ELF-1 (cell line): ENCODE data around the gene BGLAP.

Experiments
- DNase-seq: peaks from one replicate; pipeline ENCODE4 v3.0.0-alpha.2; 2016; ENCODE audit warnings: low read depth, low spot score

Gene BGLAP

DNA sequence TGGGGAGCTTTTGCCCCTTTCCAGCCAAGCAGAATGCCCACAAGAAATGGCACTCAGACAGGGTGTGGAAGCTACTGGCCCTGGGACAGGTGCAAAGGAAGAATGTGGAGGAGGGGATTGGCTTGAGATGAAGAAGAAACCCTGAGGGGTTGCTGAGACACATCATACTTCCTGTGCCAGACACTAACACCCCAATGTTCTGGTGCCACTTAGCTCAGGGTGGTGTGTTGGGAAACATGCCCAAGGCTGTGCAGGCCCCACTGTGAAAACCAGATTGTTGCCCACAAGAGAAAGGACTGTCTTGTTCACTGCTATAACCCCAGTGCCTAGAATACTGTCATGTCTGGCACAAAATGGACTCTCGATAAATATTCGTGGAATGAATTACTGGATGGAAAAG is 15.7 kb downstream of the BGLAP start:
- no peak for DNase-seq

DNA sequence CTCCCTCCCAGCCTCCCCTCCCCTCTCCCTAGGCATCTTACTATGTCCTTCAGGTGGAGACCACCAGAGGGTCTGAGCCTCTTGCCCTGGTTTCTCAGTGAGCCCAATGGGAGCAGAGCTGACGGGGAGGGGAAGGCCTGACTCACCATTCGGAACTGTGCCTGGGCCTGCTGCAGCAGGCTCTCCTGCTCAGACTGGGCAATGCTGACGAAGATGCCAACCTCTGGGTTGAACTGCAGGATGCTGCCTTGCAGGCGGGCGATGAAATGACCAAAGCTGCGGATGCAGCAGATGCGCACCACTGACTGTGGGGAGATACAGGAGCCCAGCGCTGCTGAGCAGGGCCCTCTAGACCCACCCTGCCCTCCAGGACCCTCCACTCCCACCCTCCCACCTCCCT is 16.9 kb downstream of the BGLAP start:
- no peak for DNase-seq

DNA sequence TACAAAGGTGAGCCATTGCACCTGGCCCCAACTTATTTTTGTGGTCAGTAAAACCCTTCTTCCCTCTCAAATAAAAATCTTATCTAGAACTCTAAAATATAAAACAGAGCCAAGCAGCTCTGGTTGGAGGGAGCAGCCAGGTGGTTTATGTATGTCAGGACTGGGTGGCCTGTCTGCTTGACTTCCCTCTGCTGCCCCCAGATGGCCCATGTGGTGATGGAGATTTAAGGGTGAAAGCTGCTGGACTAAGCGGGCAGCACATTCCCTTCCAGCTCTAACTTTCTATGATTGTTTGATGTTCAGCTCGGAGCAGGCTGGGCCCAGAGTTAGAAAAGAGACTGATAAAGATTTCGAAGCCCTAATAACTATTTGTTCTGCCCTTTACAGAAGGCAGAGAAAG is 17.8 kb downstream of the BGLAP start:
- DNase-seq = no peak

DNA sequence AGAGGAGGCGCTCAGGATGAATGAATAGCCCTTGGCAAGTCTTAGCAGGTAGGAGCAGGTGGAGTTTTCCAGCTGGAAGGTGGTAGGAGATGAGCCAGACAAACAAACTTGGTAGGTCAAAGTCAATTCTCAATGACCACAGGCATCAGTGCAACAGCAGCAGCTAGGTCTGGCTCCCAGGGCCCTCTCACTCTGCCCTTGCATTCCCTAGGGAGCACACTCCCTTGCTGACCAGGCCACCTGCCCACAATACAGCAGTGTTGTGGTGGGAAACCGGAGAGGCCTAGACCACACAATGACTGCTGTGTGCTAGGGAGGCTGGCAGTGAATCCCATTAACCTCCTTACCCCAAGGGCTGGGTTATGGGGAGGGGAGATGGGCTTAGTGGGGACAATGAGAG is 18.9 kb downstream of the BGLAP start:
- DNase-seq = no peak

DNA sequence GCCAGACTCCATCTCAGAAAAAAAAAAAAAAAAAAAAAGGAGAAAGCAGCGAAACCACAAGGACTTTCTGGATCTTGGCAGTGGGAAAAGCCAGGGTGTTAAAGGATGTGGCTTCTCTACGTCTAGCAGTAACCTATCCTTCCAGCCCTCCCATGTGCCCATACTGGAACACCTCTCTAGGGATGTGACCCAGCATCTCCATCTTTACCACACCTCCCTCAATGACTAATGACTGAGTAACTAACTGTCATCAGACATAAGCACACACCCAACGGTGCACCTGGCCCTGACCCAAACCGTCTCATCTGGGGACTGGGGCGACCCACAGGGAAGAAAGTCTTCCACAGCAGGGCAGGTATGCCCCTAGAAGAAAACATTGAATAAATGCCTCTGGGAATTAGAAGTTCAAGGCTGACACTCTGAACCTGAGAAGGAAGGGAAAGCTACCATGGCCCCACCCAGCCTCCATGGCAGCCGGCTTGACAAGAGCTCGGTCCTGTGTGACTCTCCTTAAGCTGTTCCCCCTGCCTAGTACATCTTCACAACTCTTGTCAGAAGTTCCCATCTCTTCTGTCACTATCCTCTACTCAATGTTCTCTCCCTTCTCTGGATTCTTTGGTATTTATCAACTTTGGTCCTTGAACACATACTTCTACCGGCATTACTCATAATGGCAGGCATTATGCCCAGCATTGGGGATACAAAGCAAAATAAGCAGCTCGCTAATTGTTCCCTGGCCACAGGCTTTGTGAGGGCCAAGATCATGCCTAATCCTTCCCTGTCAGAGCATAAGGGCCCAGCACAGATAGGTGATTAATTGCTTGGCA is 20.7 kb downstream of the BGLAP start:
- DNase-seq = no peak

DNA sequence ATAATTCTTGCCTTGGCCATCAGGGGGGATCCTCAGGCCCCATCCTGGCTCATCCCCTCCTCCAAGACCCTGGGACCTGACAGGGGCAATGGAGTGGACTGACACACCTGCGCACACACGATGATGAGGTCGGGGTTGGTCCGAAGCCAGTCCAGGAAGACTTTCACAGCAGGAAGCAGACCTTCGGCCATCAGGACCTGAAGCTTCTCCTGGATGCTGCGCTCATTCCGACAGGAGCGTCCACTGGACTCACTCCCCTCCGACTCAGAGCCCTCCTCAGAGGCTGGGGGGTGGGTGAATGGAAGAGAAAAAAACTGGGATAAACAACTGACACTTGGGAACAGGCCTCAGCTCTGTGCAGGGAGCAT is 21.3 kb downstream of the BGLAP start:
- DNase-seq = no peak

DNA sequence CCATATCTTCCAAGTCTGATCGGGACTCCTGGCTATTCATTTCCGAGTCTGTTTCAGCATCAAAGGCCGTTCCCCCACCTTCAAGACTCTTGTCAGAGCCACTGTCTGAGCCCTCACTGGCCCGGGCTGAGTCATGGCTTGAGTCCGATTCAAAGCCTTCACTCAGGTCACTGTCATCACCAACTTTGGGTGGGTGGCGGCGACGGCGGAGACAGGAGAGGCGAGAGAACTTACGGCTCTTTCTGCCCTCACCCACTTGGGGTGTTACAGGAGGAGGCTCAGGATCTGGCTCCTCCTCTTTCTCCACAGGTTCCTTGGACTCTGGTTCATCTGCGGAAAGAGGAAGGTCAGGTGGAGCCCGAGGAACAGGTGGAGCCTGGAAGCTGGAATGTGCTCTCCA is 24.1 kb downstream of the BGLAP start:
- DNase-seq = no peak

DNA sequence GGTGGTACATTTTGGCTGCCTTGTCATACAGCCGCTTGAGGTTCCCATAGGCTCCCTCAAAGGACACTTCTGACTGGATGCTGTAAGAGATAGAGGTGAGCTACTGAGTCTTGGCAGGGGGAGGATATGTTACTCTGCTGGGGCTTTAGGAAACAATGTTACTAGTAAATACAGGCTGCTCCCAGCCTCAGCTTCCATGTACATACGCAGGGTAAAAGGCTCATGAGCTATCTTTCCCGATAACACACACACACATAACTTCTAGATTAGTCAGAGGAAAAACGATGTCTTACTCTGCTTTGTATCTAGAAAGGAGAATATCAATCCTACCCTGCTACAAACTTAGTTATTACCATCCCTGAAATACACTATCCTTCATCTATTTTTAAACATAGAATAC is 26.4 kb downstream of the BGLAP start:
- no peak for DNase-seq

DNA sequence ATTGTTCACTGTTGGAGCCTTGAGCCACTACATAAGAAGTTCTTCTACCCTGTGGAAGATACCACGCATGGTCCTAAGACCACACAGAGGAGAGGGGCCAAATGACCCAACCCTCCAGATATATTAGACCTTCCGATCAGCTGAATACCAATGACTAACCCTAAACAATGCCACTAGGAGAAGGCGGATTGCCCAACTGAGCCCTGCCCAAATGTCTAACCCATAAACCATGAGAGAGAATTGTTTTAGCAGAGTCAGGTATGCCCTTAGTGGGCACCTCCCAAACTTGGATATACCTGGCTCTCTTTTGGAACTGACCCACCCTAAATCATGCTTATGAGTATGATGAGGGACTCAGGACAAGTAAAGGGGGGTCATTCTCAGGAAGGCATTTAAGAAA is 28.3 kb downstream of the BGLAP start:
- DNase-seq = no peak

DNA sequence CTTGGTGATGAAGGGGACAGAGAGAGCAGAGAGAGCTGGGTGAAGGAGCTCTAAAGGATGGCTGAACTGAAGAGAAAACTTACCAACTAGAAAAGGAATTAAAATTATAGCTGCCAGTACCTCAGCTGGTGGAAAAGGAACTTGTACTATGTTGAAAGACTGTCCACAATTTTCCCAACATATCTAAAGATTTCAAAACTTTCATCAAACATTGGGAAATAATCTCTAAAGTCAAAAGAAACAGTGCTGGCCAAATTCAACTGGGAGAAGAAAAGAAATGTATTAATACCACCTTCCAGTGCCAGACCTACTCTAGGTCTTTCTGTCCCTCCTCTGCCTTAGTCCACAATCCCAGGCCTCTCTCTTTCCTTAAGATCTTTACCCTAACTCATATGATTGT is 34.5 kb downstream of the BGLAP start:
- no peak for DNase-seq

DNA sequence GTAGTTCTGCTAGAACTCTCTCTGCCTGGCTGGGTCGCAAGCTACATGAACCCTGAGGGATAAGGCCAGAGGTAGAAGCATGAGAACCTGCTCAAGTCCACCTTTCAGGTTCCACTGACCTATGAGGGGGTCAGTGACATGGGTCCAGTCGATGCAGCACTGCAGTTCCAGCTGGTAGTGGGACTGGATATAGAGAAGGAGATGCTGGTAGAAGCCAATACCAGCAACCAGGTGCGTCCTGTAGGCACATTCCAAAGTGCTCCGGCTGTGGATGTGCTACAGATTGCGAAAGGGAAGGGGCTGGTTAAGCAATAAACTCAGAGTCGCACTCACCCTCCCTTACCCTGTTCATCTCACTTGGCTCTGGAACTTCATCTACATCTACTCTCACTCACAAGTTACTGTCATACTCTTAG is 35.0 kb downstream of the BGLAP start:
- no peak for DNase-seq

DNA sequence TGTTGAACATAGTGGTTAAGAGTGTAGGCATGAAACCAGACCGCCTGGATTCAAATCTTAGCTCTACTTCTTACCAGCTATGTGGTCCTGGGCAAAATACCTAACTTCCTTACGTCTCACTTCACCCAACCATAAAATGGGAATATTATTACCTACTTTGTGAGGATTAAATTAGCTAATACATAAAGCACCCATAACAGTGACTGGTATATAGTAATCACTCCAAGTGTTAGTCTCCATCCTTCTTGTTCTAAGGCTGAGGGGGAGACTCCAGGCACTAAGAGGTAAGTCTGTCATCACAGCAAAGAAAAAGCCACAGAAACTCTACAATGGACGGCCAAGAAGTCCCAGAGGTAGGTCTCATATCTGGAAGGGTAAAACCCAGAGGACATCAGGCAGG is 37.9 kb downstream of the BGLAP start:
- DNase-seq = no peak

DNA sequence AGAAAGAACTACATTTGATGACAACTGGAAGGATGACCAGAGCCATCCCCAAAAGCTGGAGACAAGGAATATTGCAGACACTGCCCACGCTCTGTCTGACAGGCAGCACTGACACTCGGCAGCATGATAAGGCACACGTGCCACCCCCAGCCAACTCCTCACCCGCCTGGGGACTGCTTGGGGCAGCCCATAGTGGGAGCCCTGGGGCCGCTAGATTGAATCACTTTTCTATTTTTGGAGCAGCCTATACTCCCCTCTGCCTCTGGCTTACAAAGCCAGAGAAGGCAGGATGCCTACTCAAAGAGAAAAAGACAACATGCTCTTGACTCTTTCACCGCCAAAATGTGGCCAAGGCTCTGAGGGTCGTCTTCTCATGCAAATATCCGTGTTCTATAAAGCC is 39.3 kb downstream of the BGLAP start:
- peak; percentile 25 for DNase-seq

DNA sequence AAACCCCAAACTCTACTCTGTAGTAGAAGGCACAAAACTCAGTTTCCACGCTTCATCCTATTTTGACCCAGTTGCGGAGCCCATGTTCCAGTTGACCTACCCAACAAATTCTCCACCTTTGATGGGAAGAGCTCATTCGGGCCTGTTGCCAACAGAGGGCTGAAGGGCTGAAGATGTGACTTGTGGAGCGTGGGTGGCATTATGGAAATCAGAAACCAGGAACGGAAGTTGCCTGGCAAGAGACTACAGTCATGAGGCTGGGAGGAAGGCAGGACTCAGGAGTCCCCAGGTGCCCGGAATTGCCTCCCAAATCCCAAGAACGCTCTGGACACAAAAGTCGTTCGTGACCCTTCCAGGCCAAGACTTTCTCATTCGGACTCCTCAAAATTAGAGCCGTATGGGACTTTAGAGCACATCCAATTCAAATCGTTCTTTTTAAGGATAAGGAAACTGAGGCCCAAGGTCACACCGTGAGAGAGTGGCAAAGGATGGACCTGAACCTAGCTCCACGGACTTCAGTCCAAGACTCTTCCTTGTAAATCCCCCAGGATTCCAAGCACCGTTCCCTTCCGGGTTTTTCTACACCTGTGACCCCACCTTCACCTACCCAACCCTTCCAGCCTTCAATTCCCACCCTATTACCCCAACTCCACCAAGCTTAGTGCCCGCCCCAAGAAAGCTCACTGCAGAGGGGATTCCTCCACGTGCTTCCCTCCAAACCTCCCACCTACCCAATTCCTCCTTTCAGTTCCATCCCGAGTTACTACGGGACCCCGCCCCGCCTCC is 39.9 kb downstream of the BGLAP start:
- peak; percentile 35 for DNase-seq

DNA sequence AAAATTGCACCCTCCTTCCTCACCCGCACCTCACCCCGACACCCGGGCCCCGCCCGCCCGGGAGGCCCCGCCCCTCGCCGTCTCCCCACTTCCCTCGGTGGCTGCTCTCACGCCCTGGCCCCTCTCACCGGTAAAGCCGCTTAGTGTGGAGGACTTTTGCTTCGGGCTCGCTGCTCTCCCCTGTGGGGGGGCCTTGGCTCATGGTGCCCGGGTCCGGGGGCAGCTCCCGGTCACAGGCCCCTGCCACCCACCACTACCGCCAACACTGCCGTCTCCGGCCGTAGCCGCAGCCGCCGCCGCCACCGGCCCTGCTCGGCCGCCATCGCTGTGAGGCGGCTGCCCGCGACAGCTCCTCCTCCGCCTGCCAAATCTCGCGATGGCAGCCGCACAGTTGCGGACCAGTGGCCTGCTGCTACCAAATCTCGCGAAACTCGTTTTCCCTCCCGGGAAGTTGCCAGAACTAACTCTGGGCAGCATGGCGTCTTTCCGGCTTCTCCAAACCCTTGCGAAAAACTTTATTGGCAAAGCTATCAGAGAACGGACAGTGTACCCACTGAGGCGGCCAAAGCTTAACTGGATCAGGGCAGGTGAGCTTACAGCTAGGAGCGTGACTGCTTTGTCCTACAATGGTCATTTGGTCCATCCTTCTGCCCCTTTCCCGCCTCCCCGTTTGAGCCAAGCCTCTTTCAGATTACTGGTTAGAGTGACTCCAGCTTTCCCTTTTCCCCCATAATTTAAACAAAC is 40.7 kb downstream of the BGLAP start, which contains the start of gene SMG5:
SMG5 (minus strand) TSS at position 347 of the 744 bp plus-strand sequence; CDS start at position 202, 145 bp downstream.
- DNase-seq = peak; percentile 98

DNA sequence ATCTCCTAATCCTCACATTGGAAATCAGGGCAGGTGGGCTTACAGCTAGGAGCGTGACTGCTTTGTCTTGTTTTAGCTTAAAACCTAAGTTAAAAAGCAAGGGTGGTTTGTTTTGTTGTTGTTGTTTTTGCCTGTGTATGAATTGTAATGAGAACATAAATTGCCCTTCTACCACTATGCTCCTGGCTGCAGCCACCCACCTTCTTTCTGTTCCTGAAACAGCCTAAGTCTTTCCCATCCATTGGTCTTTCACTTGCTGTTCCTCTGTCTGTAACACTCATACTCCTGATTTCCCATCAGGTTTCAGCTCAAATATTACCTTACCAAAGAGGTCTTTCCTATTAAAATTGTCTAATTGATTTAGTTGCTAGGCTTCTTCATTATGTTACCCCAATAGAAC is 41.5 kb downstream of the BGLAP start:
- DNase-seq = no peak

DNA sequence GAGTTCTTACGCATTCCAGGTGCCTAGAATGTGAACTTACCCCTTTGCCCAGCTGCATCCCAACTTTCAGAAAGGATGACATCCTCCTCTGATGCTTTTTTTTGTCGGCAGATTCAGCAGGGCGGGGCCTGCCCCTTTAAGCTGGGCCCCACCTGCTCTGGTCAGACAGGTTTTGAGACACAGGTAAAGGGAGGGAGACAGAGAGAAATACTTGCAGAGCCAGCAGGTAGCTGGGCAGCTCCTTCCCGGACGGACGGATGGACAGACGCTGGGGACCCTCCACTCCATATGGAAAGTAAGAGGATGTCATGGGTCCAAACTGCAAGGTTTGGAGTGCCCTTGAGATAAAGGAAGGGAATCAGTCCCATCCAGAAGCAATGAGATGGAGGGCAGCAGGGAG is 42.1 kb downstream of the BGLAP start, which contains the start of gene TMEM79:
TMEM79 (plus strand) TSS at position 214 of the 400 bp plus-strand sequence. CDS start 902 bp downstream, outside the sequence.
- peak; percentile 44 for DNase-seq

DNA sequence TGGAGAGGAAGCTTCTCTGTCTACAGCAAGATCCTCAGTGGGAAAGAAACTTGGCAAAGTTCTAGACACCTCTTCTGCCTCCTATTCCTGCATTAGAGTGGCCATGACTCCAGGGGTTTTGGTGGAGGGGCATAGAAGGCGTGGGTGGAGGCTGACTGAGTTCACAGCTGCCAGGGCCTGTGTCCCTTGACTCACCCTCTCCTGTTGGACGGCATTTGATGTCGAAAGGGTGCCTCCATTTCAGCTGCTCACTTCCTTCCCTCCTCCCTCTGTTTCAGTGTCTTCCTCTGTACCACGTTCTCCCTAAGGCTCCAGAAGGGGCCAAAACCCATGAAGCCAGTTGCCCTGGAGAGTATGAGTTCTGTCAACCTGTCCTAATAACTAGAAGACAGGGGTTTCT is 42.8 kb downstream of the BGLAP start:
- DNase-seq = no peak

DNA sequence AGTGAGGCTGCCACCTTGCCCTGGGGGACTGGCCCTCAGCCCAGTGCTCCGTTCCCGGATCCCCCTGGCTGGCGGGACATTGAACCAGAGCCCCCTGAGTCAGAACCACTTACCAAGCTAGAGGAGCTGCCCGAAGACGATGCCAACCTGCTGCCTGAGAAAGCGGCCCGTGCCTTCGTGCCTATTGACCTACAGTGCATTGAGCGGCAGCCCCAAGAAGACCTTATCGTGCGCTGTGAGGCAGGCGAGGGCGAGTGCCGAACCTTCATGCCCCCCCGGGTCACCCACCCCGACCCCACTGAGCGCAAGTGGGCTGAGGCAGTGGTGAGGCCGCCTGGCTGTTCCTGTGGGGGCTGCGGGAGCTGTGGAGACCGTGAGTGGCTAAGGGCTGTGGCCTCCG is 43.5 kb downstream of the BGLAP start:
- DNase-seq = no peak

DNA sequence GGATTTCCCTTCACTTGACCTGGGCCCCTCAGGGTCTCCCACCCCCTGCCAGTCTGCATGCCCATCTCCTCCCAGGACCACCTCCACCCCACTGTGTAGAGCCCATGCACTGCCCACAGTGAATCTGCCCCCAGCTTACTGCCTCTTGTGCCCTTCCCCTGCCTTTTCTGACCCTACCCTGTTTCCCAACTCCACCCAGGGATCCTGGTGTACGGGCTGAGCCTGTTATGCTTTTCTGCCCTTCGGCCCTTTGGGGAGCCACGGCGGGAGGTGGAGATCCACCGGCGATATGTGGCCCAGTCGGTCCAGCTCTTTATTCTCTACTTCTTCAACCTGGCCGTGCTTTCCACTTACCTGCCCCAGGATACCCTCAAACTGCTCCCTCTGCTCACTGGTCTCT is 44.1 kb downstream of the BGLAP start:
- DNase-seq = no peak

DNA sequence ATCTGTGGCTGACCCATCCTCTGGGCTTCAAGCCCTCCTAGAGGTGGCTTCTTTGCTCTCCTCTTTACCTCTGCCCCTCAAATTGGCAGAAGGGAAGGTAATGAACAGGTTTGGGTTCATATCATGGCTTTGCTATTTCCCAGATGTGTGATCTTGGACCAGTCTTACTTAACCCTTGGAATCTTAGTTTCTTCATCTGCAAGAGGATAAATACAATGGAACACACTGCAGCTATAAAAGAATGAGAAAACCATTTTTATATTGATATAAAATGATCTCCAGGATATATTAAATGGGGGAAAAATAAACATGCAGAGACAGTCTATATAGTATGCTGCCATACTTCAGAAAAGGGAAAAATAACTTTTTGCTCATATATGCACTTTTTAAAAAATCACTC is 47.9 kb downstream of the BGLAP start:
- no peak for DNase-seq
